Activated effector memory CD4-positive, alpha-beta T cell treated with Interleukin-2 at 50 U/mL for 16 hours (primary cell): Measurements from ENCODE around the gene RAD18.

Experiments
- DNase-seq: peaks from one replicate; pipeline ENCODE4 v3.0.0-alpha.2; 2020

The RAD18 gene

DNA sequence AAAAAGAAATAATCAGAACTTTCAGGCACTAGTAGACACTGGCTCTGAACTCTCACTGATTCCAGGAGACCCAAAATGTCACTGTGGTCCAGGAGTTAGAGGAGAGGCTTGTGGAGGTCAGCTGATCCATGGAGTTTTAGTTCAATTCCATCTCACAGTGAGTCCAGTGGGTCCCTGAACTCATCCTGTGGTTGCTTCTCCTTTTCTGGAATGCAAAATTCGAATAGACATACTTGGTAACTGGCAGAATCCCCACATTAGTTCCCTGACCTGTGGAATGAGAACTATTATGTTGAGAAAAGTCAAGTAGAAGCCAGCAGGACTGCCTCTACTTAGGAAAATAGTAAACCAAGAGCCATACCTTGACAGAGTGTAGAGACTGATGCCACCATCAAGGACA lies 106.6 kb downstream of the RAD18 start:
- no peak for DNase-seq

DNA sequence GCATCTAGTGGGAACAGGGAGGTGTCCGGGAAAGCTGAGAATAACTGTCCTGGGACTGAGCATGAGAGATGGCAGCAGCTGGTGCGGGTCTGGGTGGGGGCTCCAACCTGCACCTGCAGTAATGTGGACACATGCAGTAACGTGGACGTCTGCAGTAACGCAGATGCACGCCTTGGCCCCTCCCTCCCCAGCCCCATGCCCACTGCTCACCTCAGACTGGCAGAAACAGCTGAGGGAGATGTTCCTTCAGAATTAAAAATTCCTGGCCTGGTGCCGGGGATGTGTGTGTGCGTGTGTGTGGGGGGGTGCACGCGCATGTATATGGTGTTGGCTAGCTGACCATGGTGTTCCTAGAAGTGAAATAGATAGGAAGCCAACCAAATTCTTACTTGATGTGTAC lies 107.2 kb downstream of the RAD18 start:
- no peak for DNase-seq

DNA sequence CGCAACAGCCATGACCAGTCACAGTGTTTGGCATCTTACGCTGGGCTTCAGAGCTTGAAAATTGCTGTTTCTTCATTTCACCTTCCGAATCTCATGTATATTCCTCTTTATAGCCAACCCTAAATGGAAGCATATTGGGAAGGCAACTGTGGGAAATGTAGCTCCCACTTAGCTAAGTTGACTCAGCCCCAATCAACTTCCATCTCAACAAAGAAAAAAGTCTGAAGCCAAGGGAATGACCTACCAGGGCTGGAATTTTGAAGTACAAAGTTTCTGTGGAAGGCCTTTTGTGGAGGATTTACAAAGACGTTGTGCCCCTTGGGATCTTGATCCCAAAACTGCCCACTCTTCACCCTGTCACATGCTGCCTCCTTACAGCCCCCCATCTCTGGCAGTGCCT lies 108.6 kb downstream of the RAD18 start:
- no peak for DNase-seq

DNA sequence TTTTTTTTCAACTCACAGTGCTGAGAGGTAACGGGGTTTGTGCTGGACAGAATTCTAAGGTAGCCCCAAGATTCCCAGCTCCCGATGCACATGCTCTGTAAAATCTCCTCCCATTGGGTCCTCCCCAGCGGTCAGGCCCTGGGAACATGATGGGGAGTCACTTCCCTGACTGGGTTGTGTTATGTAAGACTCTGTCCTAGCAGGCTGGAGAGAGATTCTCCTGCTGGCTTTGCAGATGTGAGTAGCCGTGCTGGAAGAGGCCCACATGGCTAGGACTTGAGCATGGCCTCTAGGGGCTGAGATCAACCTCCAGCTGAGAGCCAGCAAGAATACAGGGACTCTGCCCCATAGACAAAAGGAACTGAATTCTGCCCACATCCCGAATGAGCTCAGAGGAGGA lies 110.2 kb downstream of the RAD18 start:
- no peak for DNase-seq

DNA sequence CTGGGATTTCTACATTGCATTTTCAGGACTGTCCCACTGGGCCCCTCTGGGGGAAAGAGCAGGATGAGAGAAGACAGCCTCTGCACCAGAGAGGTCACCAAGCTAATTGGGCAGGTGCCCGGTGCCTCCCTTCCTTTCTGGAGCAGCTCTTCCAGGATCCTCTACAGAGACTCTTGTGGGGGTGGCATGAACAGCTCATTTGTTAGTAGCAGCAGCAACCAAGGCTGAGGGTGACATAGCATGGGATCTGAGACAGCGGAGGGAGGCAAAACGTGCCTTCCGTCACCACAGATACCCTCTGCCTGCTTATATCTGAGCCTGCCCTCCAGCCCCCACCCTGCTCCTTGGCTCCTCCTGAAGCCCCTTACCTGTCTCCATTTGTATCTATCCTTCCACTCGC lies 110.8 kb downstream of the RAD18 start:
- no peak for DNase-seq

DNA sequence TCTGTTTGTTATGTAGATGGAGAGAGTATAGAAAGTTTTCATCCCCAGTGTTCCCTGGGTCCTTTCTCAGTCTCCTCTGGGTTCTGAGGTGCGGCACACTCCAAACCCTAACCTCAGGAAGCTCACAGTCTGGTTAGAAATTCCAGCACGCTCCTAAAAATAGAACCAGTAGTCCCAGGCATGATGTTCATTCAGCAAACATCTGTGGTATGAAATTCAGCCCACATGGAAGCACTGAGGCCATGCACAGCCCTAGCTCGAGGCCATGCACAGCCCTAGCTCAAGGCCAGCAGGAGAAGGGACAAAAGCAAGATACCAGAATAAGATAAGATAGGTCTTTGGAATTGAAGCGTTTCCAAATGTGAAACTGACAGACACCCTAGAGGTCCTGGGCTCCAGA lies 111.6 kb downstream of the RAD18 start:
- DNase-seq: no peak

DNA sequence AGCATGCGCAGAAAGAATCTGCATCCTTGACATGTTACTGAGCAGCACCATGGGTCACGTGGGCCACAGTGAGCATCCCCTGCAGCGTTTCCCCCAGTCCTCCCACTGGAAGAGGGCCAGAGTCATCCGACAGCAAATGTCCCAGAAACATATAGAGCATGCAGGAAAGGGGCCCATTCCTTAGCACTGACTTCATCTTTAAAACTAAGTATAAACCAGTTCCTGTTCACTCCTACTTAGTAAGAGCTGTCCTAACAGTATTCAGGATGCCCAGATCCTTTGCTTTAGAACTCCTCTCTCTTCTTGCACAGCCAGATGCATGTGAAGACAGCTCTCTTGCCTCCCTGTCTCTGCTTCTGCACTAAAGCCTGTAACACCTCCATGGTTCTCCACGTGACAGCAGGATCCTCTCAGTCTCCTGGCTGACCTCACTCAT lies 114.6 kb downstream of the RAD18 start:
- no peak for DNase-seq

DNA sequence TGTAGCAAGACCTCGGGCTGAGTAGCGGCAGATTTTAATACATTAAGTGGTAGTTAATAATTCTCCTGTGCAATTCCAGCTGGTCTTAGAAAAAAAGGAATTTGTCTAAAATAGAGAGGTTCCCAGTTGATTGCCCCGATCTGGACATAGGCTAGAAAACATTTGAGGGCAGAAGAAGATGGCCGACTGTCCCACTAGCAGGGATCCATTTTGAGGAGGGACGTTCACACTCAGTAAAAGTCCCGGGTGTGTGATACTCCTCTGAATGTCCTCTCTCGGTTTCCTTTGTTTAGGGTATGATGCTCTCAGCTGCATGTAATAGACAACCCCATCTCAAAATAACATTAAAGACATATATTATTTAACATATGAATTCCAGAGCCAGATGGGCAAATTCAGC lies 116.0 kb downstream of the RAD18 start:
- DNase-seq: no peak

DNA sequence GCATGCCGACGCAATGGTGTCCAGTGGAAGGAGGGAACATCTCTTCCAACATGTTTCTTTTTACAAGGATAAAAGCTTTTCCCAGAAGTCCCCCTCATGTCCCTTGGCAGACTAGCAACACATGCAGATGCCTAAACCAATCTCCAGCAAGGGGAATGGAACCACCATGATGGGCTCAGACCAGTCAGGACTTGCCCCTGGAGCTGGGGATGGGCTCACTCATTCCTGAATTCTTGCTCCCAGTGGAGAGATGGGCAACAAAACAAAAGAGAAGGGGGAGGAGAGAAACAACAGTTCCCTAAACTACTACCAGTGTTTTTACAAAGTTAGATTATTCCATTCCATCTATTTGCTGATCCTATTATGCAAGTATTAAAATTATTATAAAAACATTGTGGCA lies 117.1 kb downstream of the RAD18 start:
- DNase-seq: no peak

DNA sequence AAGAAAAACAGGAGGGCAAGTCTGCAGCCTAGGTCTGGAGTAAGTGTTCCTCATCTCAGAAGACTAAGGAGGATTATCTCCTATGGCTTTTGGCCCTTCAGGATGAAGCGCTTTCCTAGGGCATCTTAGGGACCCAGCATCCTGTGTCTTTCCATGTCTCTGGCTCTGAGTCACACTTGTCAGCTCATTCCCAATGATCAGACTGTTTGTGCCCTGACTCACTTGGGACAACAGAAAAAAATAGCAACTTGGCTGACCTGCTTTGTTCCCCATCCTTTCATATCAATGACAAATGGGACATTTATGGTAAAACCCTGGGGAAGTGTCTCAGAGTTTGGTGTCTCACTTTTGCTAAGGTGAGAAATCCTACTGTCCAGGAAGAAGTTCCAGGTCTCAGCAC lies 117.6 kb downstream of the RAD18 start:
- DNase-seq: no peak

DNA sequence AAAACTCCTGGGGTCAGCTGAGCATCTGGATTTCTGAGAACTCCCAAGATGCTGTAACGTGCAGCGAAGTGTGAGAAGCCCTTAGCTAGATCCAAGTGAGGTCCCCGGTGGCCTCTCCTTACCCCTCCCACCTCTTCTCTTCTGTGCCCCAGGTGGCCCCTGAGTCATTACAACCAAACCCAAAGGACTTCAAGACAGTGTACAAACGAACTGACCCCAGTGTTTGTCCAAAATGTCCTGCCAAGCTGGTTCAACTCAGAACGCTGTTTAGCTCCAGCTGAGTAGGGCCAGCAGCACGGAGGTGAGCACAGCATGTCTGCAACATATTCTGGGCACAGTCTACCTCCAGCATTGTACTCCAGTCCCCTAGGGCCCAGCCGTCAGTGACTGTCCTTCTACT lies 119.9 kb downstream of the RAD18 start:
- no peak for DNase-seq

DNA sequence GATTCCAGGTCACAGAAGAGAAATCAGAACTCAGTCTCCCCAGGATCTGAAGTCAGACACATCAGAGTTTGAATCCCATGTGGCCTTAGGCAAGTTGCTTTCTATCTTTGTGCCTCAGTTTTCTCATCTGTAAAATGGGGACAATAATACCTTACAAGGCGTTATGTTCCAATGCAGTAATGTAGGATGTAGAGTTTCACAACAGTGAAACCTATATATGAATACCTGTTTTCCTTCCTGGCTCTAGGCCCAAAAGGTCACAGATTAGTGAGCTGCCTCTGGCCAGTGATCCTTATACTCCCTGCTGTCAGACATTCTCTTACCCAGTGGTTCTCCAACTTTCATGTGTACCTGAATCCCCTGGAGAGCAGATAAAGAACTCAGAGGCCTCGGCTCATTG lies 121.0 kb downstream of the RAD18 start:
- DNase-seq: no peak

DNA sequence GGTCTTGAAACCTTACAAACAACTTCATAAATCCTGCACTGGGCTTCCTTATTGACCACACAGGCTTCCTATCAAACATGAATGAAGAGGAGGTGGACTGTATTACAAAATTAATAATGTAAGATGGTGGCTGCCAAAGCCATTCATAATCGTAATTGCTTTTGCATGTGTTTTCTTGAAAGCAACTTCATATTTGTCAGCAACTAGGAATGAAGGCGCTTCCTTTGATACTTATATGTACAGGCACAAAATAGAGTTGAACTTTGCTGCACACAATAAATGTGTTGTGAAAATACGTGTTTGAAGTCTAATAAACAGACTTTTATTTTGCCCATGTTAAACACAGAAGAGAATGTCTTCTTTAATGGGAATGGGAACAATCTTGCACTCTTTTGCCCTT lies 121.8 kb downstream of the RAD18 start:
- no peak for DNase-seq

DNA sequence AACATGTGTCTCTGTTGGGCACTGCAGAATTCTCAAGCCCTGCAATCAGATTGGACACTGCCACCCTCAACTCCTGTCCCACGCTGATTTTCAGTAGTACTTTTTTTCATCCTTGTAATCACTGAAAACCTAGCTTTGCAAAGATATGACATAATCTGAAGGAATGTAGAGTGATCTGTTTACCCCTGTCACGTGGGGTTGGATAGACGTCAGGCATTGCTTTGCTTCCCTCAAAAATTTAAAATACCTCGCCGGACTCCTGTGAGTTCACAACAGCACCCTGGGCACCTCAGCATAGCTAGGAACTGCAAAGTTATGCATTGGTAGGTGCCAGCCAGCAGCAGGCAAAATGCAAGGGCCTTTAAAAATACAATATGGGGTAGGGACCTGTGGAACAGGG lies 122.7 kb downstream of the RAD18 start:
- DNase-seq: no peak

DNA sequence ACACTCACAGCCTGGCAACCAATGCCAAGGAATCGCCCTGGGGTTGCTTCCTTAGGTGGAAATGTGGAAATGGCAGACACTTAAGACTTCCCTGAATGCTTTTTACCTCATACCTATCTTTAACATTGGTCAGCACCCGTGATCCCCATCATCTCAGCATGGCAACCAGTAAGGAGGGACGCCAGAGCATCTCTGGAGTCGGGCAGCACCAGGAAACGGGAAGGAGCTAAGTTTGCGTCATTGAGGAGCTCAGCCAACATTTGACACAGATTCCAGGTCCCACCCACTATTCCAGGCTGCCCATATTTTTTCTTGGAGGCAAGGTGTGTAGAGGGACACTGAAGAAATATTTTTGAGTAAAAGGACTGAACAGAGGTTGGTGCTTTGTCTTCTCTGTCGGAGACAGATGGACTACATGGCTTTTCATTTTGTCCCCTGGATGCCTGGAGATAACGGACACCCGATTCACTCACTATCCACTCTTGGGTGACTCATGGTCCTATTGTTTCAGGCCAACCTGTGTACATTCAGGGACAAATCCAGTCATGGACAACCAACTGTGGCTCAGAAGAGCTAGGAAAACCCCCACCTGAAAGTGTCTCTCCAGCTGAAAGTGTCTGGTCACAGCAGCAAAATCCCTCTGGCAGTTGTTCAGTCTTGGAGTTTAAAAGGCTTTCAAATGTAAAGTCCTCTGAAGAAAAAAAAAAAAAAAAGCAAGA lies 123.5 kb downstream of the RAD18 start:
- no peak for DNase-seq

DNA sequence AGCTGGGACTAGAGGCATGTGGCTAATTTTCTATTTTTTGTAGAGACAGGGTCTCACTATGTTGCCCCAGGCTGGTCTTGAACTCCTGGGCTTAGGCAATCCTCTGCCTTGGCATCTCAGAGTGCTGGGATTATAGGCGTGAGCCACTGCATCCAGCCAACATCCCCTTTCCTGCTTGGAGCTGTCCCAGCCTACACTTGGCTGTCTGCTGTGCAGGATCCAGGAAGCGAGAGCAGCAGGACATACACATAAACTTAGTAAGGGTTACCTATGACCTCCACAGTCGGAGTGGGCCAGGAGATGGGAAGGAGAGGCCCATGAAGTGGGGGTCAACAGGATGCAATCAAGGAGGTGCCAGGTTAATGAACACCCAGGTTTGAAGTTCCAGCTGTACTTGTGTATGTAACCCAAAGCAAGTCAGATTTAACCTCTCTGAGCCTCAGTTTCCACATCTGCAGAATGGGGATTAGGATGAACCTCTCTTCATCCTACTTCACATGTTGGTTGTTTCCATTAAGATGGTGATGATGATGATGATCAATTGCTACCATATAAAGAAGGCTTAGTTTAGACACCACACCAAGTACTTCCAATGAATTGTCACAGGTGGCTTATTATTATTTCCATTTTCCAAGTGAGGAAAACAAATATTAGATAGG lies 124.4 kb downstream of the RAD18 start:
- DNase-seq: no peak

DNA sequence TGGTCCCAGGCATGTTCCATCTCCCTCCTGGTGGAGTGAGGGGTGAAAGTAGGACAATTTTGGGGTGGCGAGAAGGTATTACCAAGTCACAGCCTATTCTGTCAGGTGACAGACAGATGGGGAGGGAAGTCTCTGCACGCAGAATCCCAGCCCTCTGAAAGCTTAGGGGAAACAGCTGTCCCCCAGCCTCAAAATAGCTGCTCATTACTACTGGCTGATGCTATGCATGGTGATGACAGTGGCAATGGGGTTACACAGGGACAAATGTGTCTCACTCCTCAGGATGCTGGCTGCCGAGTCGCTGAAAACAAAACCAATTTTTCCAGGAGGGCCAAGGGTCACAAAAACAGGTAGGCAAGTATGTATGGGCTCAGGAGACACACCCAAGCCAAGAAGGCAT lies 125.0 kb downstream of the RAD18 start:
- no peak for DNase-seq

DNA sequence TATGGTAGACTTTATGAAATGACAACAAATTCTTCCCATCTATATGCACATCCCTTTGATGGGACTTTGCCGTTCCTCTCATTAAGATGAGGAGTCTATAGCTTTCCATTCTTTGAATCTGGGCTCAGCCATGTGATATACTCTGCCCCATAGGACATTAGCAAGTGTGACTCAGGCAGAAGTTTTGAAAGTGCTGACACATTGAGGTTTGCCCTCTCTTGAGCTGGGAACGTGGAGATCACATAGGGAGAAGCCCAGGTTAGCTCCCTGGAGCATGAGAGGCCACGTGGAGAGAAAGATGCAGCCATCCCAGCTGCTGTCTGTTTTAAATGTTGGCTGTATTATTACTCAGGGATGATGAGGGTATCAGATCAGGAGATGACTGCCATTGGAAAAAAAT lies 126.1 kb downstream of the RAD18 start:
- no peak for DNase-seq

DNA sequence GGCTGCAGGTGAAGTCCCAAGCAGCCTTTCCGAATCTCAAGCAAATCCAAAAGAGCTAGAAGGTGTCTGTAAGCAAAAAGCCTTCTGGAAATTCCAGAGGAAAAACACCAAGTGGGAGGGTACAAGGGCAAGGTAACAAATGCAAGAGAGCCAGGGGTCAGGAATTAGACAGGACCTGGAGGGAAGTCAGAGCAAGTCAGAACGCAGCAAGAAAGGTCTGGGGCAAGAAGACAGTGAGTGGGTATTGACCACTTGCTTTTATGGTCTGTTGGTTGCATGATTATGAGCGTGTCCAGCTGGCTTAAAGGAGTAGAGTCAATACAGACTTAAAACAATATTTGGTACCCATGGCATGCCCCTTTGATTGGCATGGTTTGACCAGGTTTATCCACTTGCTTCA lies 127.2 kb downstream of the RAD18 start:
- DNase-seq: no peak

DNA sequence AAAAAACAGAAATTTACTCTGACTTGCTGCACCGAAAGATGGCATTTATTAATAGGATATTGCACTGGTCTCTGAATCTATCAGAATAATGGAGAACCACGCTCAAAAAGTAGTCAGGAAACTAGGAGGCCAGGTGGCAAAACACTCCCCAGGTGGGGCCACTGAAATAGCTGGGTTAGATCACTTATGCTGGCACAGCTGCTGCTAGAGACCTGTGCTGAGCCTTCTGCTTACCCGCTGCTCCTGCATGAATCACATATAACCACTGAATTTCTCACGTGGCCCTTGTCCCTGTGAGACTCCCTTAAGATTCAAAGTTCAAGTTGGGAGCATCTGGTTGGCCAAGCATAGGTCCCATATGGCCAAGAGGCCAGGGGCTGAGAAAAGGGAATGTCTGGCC lies 127.9 kb downstream of the RAD18 start:
- no peak for DNase-seq

DNA sequence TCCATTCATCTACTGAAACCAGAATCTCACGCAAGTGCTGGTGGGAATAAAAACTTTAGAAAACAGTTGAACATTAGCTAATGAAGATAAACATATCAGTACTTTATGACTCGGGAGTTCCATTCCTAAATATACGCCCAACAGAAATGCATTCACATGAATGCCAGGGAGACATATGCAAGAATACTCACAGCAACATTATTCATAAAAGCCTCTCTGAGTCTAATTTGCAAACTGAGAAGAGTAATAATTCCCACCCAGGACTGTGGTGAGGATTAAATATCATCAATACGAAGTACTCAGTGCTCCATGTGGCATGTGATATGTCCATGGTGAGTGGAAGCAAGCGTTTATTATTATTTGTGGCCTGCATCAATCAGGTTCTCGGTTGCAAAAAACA lies 128.3 kb downstream of the RAD18 start:
- DNase-seq: no peak

DNA sequence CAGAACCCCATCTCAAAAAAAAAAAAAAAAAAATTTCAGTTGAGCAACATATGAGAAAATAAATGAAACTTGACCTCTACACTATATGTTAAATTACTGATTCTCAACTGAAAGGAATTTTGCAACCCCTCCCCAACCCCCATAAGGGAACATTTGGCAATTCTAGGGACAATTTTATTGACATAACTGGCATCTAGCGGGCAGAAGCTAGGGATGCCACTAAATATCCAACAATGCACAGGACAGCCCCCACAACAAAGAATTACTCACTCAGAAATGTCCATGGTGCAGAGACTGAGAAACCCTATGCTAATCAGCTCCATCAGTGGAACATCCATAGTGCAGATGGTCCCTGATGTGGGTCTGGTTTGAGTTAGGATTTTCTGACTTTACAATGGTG lies 135.6 kb downstream of the RAD18 start:
- DNase-seq: no peak
